PC-9 (cell line): ENCODE data around the gene KRTAP10-7.

ENCODE experiments used
- EZH2 ChIP-seq: fragments of 200-600 bp; sonication (generic); IDR thresholded peaks from 2 replicates; pipeline ENCODE4 v1.8.0; 2017; ENCODE audit warnings: antibody characterized with exemption, low read depth
- TF ChIP-seq, protein P1 (sequence below): fragments of 200-600 bp; sonication (generic); conservative IDR thresholded peaks from 2 replicates; pipeline ENCODE4 v1.6.1; 2017; ENCODE audit warnings: mixed run types, antibody characterized with exemption, mild to moderate bottlenecking, moderate library complexity

DNA sequence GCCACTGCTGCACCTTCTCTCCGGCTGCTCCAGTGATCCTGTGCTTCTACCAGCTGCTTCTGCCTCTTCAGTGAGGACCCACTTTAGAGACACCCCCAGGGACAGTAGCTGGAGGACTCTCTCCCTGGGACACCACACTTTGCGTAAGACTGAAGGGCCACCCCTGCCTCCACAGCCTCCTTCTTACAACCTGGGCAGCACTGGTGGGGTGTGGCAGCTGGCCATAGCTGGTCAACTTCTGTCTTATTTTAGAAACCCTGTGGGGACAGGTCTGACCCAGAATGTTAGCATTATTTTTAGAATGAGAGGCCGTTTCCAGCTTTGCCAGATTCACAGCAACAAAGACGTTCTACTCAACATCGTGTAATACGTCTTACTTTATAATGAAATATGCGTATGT is 25.4 kb downstream of the KRTAP10-7 start:
- TF ChIP-seq, protein P1, sequence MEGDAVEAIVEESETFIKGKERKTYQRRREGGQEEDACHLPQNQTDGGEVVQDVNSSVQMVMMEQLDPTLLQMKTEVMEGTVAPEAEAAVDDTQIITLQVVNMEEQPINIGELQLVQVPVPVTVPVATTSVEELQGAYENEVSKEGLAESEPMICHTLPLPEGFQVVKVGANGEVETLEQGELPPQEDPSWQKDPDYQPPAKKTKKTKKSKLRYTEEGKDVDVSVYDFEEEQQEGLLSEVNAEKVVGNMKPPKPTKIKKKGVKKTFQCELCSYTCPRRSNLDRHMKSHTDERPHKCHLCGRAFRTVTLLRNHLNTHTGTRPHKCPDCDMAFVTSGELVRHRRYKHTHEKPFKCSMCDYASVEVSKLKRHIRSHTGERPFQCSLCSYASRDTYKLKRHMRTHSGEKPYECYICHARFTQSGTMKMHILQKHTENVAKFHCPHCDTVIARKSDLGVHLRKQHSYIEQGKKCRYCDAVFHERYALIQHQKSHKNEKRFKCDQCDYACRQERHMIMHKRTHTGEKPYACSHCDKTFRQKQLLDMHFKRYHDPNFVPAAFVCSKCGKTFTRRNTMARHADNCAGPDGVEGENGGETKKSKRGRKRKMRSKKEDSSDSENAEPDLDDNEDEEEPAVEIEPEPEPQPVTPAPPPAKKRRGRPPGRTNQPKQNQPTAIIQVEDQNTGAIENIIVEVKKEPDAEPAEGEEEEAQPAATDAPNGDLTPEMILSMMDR: no peak
- no peak for TF ChIP-seq EZH2
